Natural killer cell (primary cell): ENCODE data around the gene BLOC1S4. TPM values are rescaled to one million over a fixed set of nuclear protein-coding genes. Genes with fewer than 3 reads are reported as not detected.

Experiments
- ATAC-seq, 3 donors: fragments of 150-1000 bp in 2 of 3; fragments of 200-7000 bp in 1 of 3; cut with Tn5 transposase; 1 replicate in 1 of 3; 2 replicates in 2 of 3; pipeline ENCODE4 v1.10.0; 2021; ENCODE audit warnings: mild to moderate bottlenecking in 2 of 3, moderate library complexity in 2 of 3
- DNase-seq, 2 donors: peaks; one replicate each; pipeline versions ENCODE4 v3.0.0 to v3.0.0-alpha.2; 2013 to 2021; ENCODE audit warnings: mixed read lengths in 1 of 2
- H3K27ac ChIP-seq: one replicate; pipeline ENCODE4 v1.5.1; 2013; ENCODE audit warnings: mild to moderate bottlenecking, low read length
- H3K27me3 ChIP-seq: one replicate; pipeline ENCODE4 v1.6.1; 2013; ENCODE audit warnings: low read length; ENCODE audit not compliant: control insufficient read depth, insufficient read depth
- H3K36me3 ChIP-seq: one replicate; pipeline ENCODE4 v1.6.1; 2013; ENCODE audit warnings: low read length; ENCODE audit not compliant: control insufficient read depth, insufficient read depth
- H3K4me1 ChIP-seq: one replicate; pipeline ENCODE4 v1.6.1; 2013; ENCODE audit warnings: low read length; ENCODE audit not compliant: control insufficient read depth, insufficient read depth
- H3K4me3 ChIP-seq: one replicate; pipeline ENCODE4 v1.5.1; 2013; ENCODE audit warnings: low read length
- H3K9me3 ChIP-seq: one replicate; pipeline ENCODE4 v1.6.1; 2013; ENCODE audit warnings: low read length; ENCODE audit not compliant: control insufficient read depth, insufficient read depth
- H3K27ac Mint-ChIP-seq, 2 donors: one replicate each; pipeline ENCODE4 v1.8.0; 2022; ENCODE audit warnings: mild to moderate bottlenecking in 2 of 2, mixed read lengths in 2 of 2, moderate library complexity in 1 of 2
- H3K27me3 Mint-ChIP-seq, 2 donors: one replicate each; pipeline ENCODE4 v1.8.0; 2022; ENCODE audit warnings: low read depth in 2 of 2, mixed read lengths in 2 of 2
- H3K36me3 Mint-ChIP-seq: one replicate; pipeline ENCODE4 v1.8.0; 2022; ENCODE audit warnings: mixed read lengths
- H3K4me1 Mint-ChIP-seq, 2 donors: one replicate each; pipeline ENCODE4 v1.8.0; 2022; ENCODE audit warnings: mixed read lengths in 2 of 2
- H3K4me3 Mint-ChIP-seq: one replicate; pipeline ENCODE4 v1.8.0; 2022; ENCODE audit warnings: mild to moderate bottlenecking, moderate library complexity, mixed read lengths
- H3K9me3 Mint-ChIP-seq, 2 donors: one replicate each; pipeline ENCODE4 v1.8.0; 2022; ENCODE audit warnings: mixed read lengths in 2 of 2
- CTCF ChIP-seq: fragments of 200-600 bp; IDR thresholded peaks from one replicate; pipeline ENCODE4 v1.8.0; 2022; ENCODE audit warnings: antibody characterized with exemption
- WGBS: methylation state at CpG from one replicate; pipeline ENCODE4 v1.1.7; 2013; ENCODE audit warnings: missing lambda C conversion rate; ENCODE audit not compliant: insufficient coverage; 5-methylcytosine and 5-hydroxymethylcytosine counted together
- intact Hi-C: fragments of 100-400 bp; cut with micrococcal nuclease; formaldehyde crosslinking; loops from one replicate; pipeline ENCODE4 v1.14.2; 2022
- total RNA-seq, 4 donors: library from RNA; stranded (reverse); fragments of 120-200 nt in 1 of 4; gene quantifications; one replicate each; pipeline versions ENCODE4 v1.2.3 to v1.2.4, GENCODE V29; 2013 to 2022

BLOC1S4 gene
- total RNA-seq, result 10 to 100 TPM; 18.9 to 20.1 (median 20.0) TPM
- total RNA-seq (2013), result 15.9 TPM

- no peaks in the 10 kb centered on the region for H3K36me3 Mint-ChIP-seq
- H3K27ac ChIP-seq, result peak within 1 kb of the TSS; percentile 83
- peak within 1 kb of the TSS; percentile 98 for H3K27ac Mint-ChIP-seq
- peak within 1 kb of the TSS; percentile 98 for H3K4me3 Mint-ChIP-seq
- intact Hi-C loops, result loop anchor here (1.0 to 2.0 kb wide), 4 partner anchors 42 to 352 kb away; partner anchors contain the start of genes GRPEL1, KIAA0232 and MRFAP1
- no peaks in the 10 kb centered on the region for H3K9me3 ChIP-seq
- no peaks in the 10 kb centered on the region for H3K27me3 Mint-ChIP-seq
- no peaks in the 10 kb centered on the region for H3K9me3 Mint-ChIP-seq
- ATAC-seq (peak; percentile 84 to 94 (median 86)), DNase-seq (peak; percentile 88 to 99)
- no peak for TF ChIP-seq CTCF
- WGBS, result under 1% methylated on average over 109 of the region's 109 CpGs
- peaks cover 27% of the 10 kb centered on the region for H3K4me1 ChIP-seq
- H3K4me3 ChIP-seq, result peak within 1 kb of the TSS; percentile 81
- no peaks in the 10 kb centered on the region for H3K27me3 ChIP-seq
- H3K4me1 Mint-ChIP-seq, result peaks cover 29 to 32% of the 10 kb centered on the region in 2 donors
- no peaks in the 10 kb centered on the region for H3K36me3 ChIP-seq
These were observed at the start of gene BLOC1S4 for GRCh38 chr4:6716018-6716911. BLOC1S4 (plus strand) TSS chr4:6716174; CDS start chr4:6716210, 36 bp downstream.

GRCh38 chr4:6668391-6668790 lies 47.6 kb upstream of the BLOC1S4 start:
- WGBS, result 87% methylated on average over 10 of the region's 11 CpGs
- H3K36me3 Mint-ChIP-seq, result no peaks in the 10 kb centered on the region
- no peak overlapping the region for H3K4me3 ChIP-seq
- peaks cover under 1 to 6% of the 10 kb centered on the region in 2 donors for H3K27me3 Mint-ChIP-seq
- H3K9me3 ChIP-seq, result no peaks in the 10 kb centered on the region
- intact Hi-C loops, result no loop called here
- H3K4me3 Mint-ChIP-seq, result no peak overlapping the region
- peaks cover 13% of the 10 kb centered on the region for H3K27me3 ChIP-seq
- no peak for TF ChIP-seq CTCF
- no peak overlapping the region for H3K27ac Mint-ChIP-seq
- DNase-seq (no peak), ATAC-seq (no peak)
- no peaks in the 10 kb centered on the region for H3K9me3 Mint-ChIP-seq
- peaks cover 17% of the 10 kb centered on the region for H3K4me1 ChIP-seq
- H3K27ac ChIP-seq, result no peak overlapping the region
- peaks cover 4 to 6% of the 10 kb centered on the region in 2 donors for H3K4me1 Mint-ChIP-seq
- H3K36me3 ChIP-seq, result no peaks in the 10 kb centered on the region

- DNase-seq (no peak), ATAC-seq (no peak)
- H3K27me3 Mint-ChIP-seq, result no peaks in the 10 kb centered on the region
- Histone ChIP-seq H3K9me3 (no peaks in the 10 kb centered on the region), H3K27ac (no peak overlapping the region), H3K4me1 (peaks cover 29% of the 10 kb centered on the region), H3K4me3 (no peak overlapping the region), H3K36me3 (peaks cover 12% of the 10 kb centered on the region), H3K27me3 (no peaks in the 10 kb centered on the region)
- intact Hi-C loops, result loop anchor here (2.0 to 5.0 kb wide), 2 partner anchors 13 to 316 kb away; no protein-coding TSS in a partner anchor
- no peak overlapping the region for H3K4me3 Mint-ChIP-seq
- H3K4me1 Mint-ChIP-seq, result peaks cover 33 to 37% of the 10 kb centered on the region in 2 donors
- H3K27ac Mint-ChIP-seq, result no peak overlapping the region
- 100% methylated on average over 1 of the region's 1 CpG for WGBS
- no peak for TF ChIP-seq CTCF
- no peaks in the 10 kb centered on the region for H3K9me3 Mint-ChIP-seq
- no peaks in the 10 kb centered on the region for H3K36me3 Mint-ChIP-seq
These were observed 44.3 kb upstream of the BLOC1S4 start for GRCh38 chr4:6671648-6672047.
